K562 (cell line): ENCODE data around the gene COQ10B. TPM values are rescaled to one million over a fixed set of nuclear protein-coding genes. Genes with fewer than 3 reads are reported as not detected.

Experiments
- ATAC-seq: fragments of 200-7000 bp; cut with Tn5 transposase; 3 replicates; pipeline ENCODE4 v1.9.1; 2020; ENCODE audit warnings: moderate library complexity
- BruUV-seq: library from RNA; stranded (reverse); fragments of 400-500 nt; replicated peaks from 2 replicates; lab custom pipeline; 2021; lab: Mats Ljungman, UMichigan
- CTCF ChIA-PET: fragments of 300-600 bp; formaldehyde crosslinking; extraction: SDS; loops from one replicate; lab custom pipeline; 2021; ENCODE audit warnings: low intra/inter-chr PET ratio; lab: Yijun Ruan, JAX
- POLR2A ChIA-PET: fragments of 300-600, 350-650 bp; sonication (Branson Sonifier 250); formaldehyde crosslinking; extraction: SDS; loops from one replicate; lab custom pipeline; 2021; ENCODE audit warnings: antibody characterized with exemption, inconsistent platforms; lab: Yijun Ruan, JAX
- DNase-seq, 4 experiments: peaks; one replicate each; pipeline versions ENCODE4 v3.0.0 to v3.0.0-alpha.2; 2011 to 2018; ENCODE audit warnings: low spot score in 3 of 4, mixed read lengths in 3 of 4; ENCODE audit errors: extremely low read depth in 1 of 4
- FAIRE-seq: peaks from 2 replicates; lab custom pipeline; 2011; peaks lifted over from hg19 to GRCh38; lab: Jason Lieb, UNC
- H2AFZ ChIP-seq: 2 replicates; pipeline ENCODE4 v1.6.0; 2011; ENCODE audit warnings: low read depth, low read length, control low read depth, inconsistent platforms
- H3K27ac ChIP-seq: fragments of 200-600 bp; 3 replicates; pipeline ENCODE4 v1.8.0; 2011; ENCODE audit warnings: low read depth, mild to moderate bottlenecking, control low read depth, inconsistent platforms, low read length, moderate library complexity, mixed read lengths; ENCODE audit errors: extremely low read depth
- H3K27me3 ChIP-seq, 2 experiments: fragments of 300-600 bp in 1 of 2; 2 replicates in 1 of 2; 3 replicates in 1 of 2; pipeline versions ENCODE4 v1.6.0 to v1.8.0; 2011; ENCODE audit warnings: inconsistent platforms in 2 of 2, low read length in 2 of 2, mild to moderate bottlenecking in 1 of 2, mixed read lengths in 1 of 2, moderate library complexity in 1 of 2; ENCODE audit not compliant: control insufficient read depth in 2 of 2, insufficient read depth in 2 of 2
- H3K36me3 ChIP-seq: fragments of 300-600 bp; 3 replicates; pipeline ENCODE4 v1.8.0; 2011; ENCODE audit warnings: mild to moderate bottlenecking, low read length, inconsistent platforms; ENCODE audit not compliant: control insufficient read depth, insufficient read depth
- H3K4me1 ChIP-seq, 2 experiments: fragments of 200-600 bp in 1 of 2; replicated peaks in 1 of 2; 2 replicates in 1 of 2; 3 replicates in 1 of 2; pipeline versions ENCODE4 v1.5.1 to v1.8.0; 2011; ENCODE audit warnings: inconsistent platforms in 2 of 2, low read length in 2 of 2, mild to moderate bottlenecking in 1 of 2, mixed read lengths in 1 of 2, moderate library complexity in 1 of 2; ENCODE audit not compliant: control insufficient read depth in 2 of 2, insufficient read depth in 2 of 2
- H3K4me2 ChIP-seq: 2 replicates; pipeline ENCODE4 v1.6.1; 2011; ENCODE audit warnings: low read length, control low read depth, inconsistent platforms, mixed read lengths; ENCODE audit not compliant: insufficient read depth
- H3K4me3 ChIP-seq: fragments of 200-600 bp; sonication (generic), shearing (Covaris generic); 2 replicates; pipeline ENCODE4 v1.5.1; 2016; ENCODE audit warnings: control low read depth, inconsistent platforms
- H3K79me2 ChIP-seq: fragments of 200-600 bp; 3 replicates; pipeline ENCODE4 v1.8.0; 2011; ENCODE audit warnings: low read length, inconsistent platforms; ENCODE audit not compliant: control insufficient read depth, insufficient read depth
- H3K9ac ChIP-seq, 2 experiments: 2 replicates each; pipeline versions ENCODE4 v1.6.0 to v1.6.1; 2011; ENCODE audit warnings: low read depth in 2 of 2, low read length in 2 of 2, control low read depth in 1 of 2, inconsistent platforms in 1 of 2, mild to moderate bottlenecking in 1 of 2, mixed read lengths in 1 of 2; ENCODE audit not compliant: insufficient read depth in 1 of 2
- H3K9me1 ChIP-seq: one replicate; pipeline ENCODE4 v1.6.0; 2011; ENCODE audit warnings: inconsistent platforms, mild to moderate bottlenecking, low read length, moderate library complexity; ENCODE audit not compliant: control insufficient read depth, insufficient read depth
- H3K9me3 ChIP-seq: replicated peaks from 2 replicates; pipeline ENCODE4 v1.5.1; 2011; ENCODE audit warnings: low read depth, low read length, inconsistent platforms; ENCODE audit not compliant: control insufficient read depth, insufficient read depth
- H4K20me1 ChIP-seq: replicated peaks from 2 replicates; pipeline ENCODE4 v1.6.1; 2011; ENCODE audit warnings: low read length, inconsistent platforms, mixed read lengths; ENCODE audit not compliant: control insufficient read depth, insufficient read depth
- ATF1 ChIP-seq, 2 experiments: fragments of 450-650 bp in 1 of 2; IDR thresholded peaks; 2 replicates each; pipeline ENCODE4 v1.6.1; 2016; ENCODE audit warnings: missing compliant biosample characterization in 1 of 2, missing genetic modification characterization in 1 of 2
- CTBP1 ChIP-seq: fragments of 450-650 bp; IDR thresholded peaks from 2 replicates; pipeline ENCODE4 v1.6.1; 2016; ENCODE audit warnings: borderline replicate concordance
- ETV6 ChIP-seq, 3 experiments: fragments of 150-350 bp in 1 of 3; sonication (generic) in 1 of 3; formaldehyde crosslinking in 1 of 3; IDR thresholded peaks; 2 replicates each; pipeline versions ENCODE4 v1.6.1 to v1.8.0; 2014 to 2022; ENCODE audit warnings: borderline replicate concordance in 2 of 3, low read depth in 2 of 3, antibody characterized with exemption in 1 of 3, low read length in 1 of 3, mild to moderate bottlenecking in 1 of 3, missing genetic modification reagents in 1 of 3
- FOXK1 ChIP-seq: sonication (generic); formaldehyde crosslinking; IDR thresholded peaks from 2 replicates; pipeline ENCODE4 v1.8.0; 2022; ENCODE audit warnings: missing genetic modification reagents, mild to moderate bottlenecking, borderline replicate concordance
- IFI16 ChIP-seq: fragments of 250-450 bp; sonication (Bioruptor Pico); IDR thresholded peaks from 2 replicates; pipeline ENCODE4 v2.1.2; 2022; ENCODE audit warnings: mild to moderate bottlenecking, inconsistent platforms
- MYNN ChIP-seq, 2 experiments: sonication (generic); formaldehyde crosslinking in 1 of 2; IDR thresholded peaks; 2 replicates each; pipeline versions ENCODE4 v1.5.0 to v1.6.1; 2016 to 2020; ENCODE audit warnings: antibody characterized with exemption in 1 of 2, missing genetic modification reagents in 1 of 2
- PYGO2 ChIP-seq: fragments of 450-650 bp; IDR thresholded peaks from 2 replicates; pipeline ENCODE4 v1.6.1; 2016; ENCODE audit warnings: mild to moderate bottlenecking, missing genetic modification characterization, moderate library complexity, missing compliant biosample characterization
- TFAM ChIP-seq: fragments of 250-450 bp; sonication (Bioruptor Pico); conservative IDR thresholded peaks from 2 replicates; pipeline ENCODE4 v1.5.0; 2021; ENCODE audit warnings: mild to moderate bottlenecking, moderate library complexity
- TRIM25 ChIP-seq: fragments of 450-650 bp; IDR thresholded peaks from 2 replicates; pipeline ENCODE4 v1.7.0; 2016; ENCODE audit warnings: borderline replicate concordance
- ZNF436 ChIP-seq: fragments of 250-450, 450-650 bp; sonication (Bioruptor Pico); formaldehyde crosslinking; IDR thresholded peaks from 2 replicates; pipeline ENCODE4 v1.7.0; 2020; ENCODE audit warnings: mild to moderate bottlenecking
- ZNF561 ChIP-seq: fragments of 450-650 bp; formaldehyde crosslinking; conservative IDR thresholded peaks from 2 replicates; pipeline ENCODE4 v1.4.0; 2020; ENCODE audit warnings: mild to moderate bottlenecking, moderate library complexity
- ZNF76 ChIP-seq: fragments of 250-450 bp; sonication (Bioruptor Pico); IDR thresholded peaks from 2 replicates; pipeline ENCODE4 v1.4.0; 2020; ENCODE audit warnings: mild to moderate bottlenecking, moderate library complexity, borderline replicate concordance
- WGBS: fragments of 100-300 bp; shearing (Covaris generic); methylation state at CpG from one replicate; pipeline ENCODE4 v1.1.6; 2016; ENCODE audit warnings: low coverage, mixed read lengths; ENCODE audit not compliant: insufficient coverage; ENCODE audit errors: missing lambda C conversion rate; 5-methylcytosine and 5-hydroxymethylcytosine counted together
- in situ Hi-C: fragments of 300-500 bp; cut with MboI; formaldehyde crosslinking; loops from 4 replicates; pipeline ENCODE4 v1.15.0; 2018; ENCODE audit warnings: inconsistent platforms, mixed read lengths
- intact Hi-C: fragments of 100-400 bp; cut with micrococcal nuclease; formaldehyde crosslinking; loops from 2 replicates; pipeline ENCODE4 v1.14.2; 2022
- polyA plus RNA-seq, 8 experiments: library from polyadenylated mRNA; depleted of rRNA in 4 of 8; stranded (reverse) in 5 of 8; unstranded in 3 of 8; fragments of >200 nt; fragmentation: Nextera tagmentation in 2 of 8; fragmentation: Illumina TruSeq in 1 of 8; extraction: Ambion mirVana in 2 of 8; extraction: Trizol in 1 of 8; gene quantifications; 2 replicates each; pipeline versions ENCODE4 v1.2.1 to v1.2.3, GENCODE V29; 2011 to 2014; ENCODE audit warnings: inconsistent platforms in 1 of 8, missing spikeins in 1 of 8
- total RNA-seq, 7 experiments: library from RNA; depleted of rRNA in 6 of 7; stranded (reverse); fragments of >200 nt in 6 of 7; fragmentation: Illumina TruSeq in 2 of 7; extraction: Trizol in 2 of 7; gene quantifications; 2 replicates each; pipeline versions ENCODE4 v1.2.1 to v1.2.3, GENCODE V29; 2011 to 2021; ENCODE audit warnings: low replicate concordance in 1 of 7
- TF ChIP-seq, protein P1 (sequence below), 2 experiments: IDR thresholded peaks; 2 replicates each; pipeline ENCODE4 v1.6.1; 2012; ENCODE audit warnings: improper control_type of control experiment in 2 of 2, low read depth in 2 of 2, low read length in 2 of 2, borderline replicate concordance in 1 of 2
- TF ChIP-seq, protein P2 (sequence below): fragments of 150-350 bp; IDR thresholded peaks from 2 replicates; pipeline ENCODE4 v1.6.1; 2014; ENCODE audit warnings: low read depth, mild to moderate bottlenecking, low read length, borderline replicate concordance

Gene COQ10B
- total and polyA plus RNA-seq, 9 of the 15 experiments (the other 6 are each of a cell fraction or from before 2014, with no cell fraction given) = 3.1 to 13.1 (median 7.7) TPM

- Histone ChIP-seq H3K27me3 (no peaks in the 10 kb centered on the region), H3K4me3 (no peak overlapping the region), H3K79me2 (peaks cover 7% of the 10 kb centered on the region; the same call in 1 of the 3 replicates), H3K4me2 (no peak overlapping the region), H3K36me3 (peaks cover 51% of the 10 kb centered on the region), H3K9me3 (peaks cover 2% of the 10 kb centered on the region; the same call in 1 of the 2 replicates), H3K9ac (no peak overlapping the region), H3K9me1 (no peaks in the 10 kb centered on the region), H4K20me1 (no peaks in the 10 kb centered on the region), H3K27ac (no peak overlapping the region), H2AFZ (no peak overlapping the region), H3K4me1 (no peaks in the 10 kb centered on the region)
- DNase-seq (no peak), ATAC-seq (peak; percentile 16), FAIRE-seq (no peak)
- intact Hi-C loops = no loop called here
- WGBS = 80% methylated on average over 2 of the region's 2 CpGs
- in situ Hi-C loops = no loop called here
- BruUV-seq = no TSS peak
- ChIA-PET CTCF (no interaction called here), POLR2A (interaction anchor here (1.0 to 1.9 kb wide), 2 partner anchors 9 to 26 kb away, joined by 3 to 5 read pairs; no protein-coding TSS in a partner anchor)
- no peak for TF ChIP-seq ETV6 (IDR thresholded peaks at IDR 0.05; ENCODE audit: borderline replicate concordance in 1 of 2, low read depth in 2 of 2, low read length in 1 of 2)
- no peak for TF ChIP-seq ETV6 (CRISPR knock-in tag; IDR thresholded peaks at IDR 0.05; ENCODE audit: borderline replicate concordance)
- no peak for TF ChIP-seq FOXK1 (CRISPR knock-in tag)
- TF ChIP-seq MYNN (IDR thresholded peaks at IDR 0.05) = no peak
- no peak for TF ChIP-seq MYNN (CRISPR knock-in tag; IDR thresholded peaks at IDR 0.05)
- TF ChIP-seq IFI16 = no peak
- TF ChIP-seq ZNF76 = no peak
- TF ChIP-seq CTBP1 = no peak
- no peak for TF ChIP-seq TRIM25
- no peak for TF ChIP-seq ATF1 (CRISPR knock-in tag; IDR thresholded peaks at IDR 0.05)
- no peak for TF ChIP-seq ATF1 (tag; IDR thresholded peaks at IDR 0.05)
- TF ChIP-seq, protein P1, sequence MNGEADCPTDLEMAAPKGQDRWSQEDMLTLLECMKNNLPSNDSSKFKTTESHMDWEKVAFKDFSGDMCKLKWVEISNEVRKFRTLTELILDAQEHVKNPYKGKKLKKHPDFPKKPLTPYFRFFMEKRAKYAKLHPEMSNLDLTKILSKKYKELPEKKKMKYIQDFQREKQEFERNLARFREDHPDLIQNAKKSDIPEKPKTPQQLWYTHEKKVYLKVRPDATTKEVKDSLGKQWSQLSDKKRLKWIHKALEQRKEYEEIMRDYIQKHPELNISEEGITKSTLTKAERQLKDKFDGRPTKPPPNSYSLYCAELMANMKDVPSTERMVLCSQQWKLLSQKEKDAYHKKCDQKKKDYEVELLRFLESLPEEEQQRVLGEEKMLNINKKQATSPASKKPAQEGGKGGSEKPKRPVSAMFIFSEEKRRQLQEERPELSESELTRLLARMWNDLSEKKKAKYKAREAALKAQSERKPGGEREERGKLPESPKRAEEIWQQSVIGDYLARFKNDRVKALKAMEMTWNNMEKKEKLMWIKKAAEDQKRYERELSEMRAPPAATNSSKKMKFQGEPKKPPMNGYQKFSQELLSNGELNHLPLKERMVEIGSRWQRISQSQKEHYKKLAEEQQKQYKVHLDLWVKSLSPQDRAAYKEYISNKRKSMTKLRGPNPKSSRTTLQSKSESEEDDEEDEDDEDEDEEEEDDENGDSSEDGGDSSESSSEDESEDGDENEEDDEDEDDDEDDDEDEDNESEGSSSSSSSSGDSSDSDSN (IDR thresholded peaks at IDR 0.05; ENCODE audit: borderline replicate concordance in 1 of 2, low read depth in 2 of 2, low read length in 2 of 2) = no peak
- TF ChIP-seq TFAM (CRISPR knock-in tag) = no peak
- no peak for TF ChIP-seq ZNF561 (CRISPR knock-in tag)
- no peak for TF ChIP-seq PYGO2 (tag)
- TF ChIP-seq ZNF436 (CRISPR knock-in tag) = no peak
- TF ChIP-seq, protein P2, sequence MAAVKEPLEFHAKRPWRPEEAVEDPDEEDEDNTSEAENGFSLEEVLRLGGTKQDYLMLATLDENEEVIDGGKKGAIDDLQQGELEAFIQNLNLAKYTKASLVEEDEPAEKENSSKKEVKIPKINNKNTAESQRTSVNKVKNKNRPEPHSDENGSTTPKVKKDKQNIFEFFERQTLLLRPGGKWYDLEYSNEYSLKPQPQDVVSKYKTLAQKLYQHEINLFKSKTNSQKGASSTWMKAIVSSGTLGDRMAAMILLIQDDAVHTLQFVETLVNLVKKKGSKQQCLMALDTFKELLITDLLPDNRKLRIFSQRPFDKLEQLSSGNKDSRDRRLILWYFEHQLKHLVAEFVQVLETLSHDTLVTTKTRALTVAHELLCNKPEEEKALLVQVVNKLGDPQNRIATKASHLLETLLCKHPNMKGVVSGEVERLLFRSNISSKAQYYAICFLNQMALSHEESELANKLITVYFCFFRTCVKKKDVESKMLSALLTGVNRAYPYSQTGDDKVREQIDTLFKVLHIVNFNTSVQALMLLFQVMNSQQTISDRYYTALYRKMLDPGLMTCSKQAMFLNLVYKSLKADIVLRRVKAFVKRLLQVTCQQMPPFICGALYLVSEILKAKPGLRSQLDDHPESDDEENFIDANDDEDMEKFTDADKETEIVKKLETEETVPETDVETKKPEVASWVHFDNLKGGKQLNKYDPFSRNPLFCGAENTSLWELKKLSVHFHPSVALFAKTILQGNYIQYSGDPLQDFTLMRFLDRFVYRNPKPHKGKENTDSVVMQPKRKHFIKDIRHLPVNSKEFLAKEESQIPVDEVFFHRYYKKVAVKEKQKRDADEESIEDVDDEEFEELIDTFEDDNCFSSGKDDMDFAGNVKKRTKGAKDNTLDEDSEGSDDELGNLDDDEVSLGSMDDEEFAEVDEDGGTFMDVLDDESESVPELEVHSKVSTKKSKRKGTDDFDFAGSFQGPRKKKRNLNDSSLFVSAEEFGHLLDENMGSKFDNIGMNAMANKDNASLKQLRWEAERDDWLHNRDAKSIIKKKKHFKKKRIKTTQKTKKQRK = no peak
Observed at GRCh38 chr2:197486175-197486574, 32.8 kb downstream of the COQ10B start.
